ENCODE measurements around the gene VMAC.

DNA sequence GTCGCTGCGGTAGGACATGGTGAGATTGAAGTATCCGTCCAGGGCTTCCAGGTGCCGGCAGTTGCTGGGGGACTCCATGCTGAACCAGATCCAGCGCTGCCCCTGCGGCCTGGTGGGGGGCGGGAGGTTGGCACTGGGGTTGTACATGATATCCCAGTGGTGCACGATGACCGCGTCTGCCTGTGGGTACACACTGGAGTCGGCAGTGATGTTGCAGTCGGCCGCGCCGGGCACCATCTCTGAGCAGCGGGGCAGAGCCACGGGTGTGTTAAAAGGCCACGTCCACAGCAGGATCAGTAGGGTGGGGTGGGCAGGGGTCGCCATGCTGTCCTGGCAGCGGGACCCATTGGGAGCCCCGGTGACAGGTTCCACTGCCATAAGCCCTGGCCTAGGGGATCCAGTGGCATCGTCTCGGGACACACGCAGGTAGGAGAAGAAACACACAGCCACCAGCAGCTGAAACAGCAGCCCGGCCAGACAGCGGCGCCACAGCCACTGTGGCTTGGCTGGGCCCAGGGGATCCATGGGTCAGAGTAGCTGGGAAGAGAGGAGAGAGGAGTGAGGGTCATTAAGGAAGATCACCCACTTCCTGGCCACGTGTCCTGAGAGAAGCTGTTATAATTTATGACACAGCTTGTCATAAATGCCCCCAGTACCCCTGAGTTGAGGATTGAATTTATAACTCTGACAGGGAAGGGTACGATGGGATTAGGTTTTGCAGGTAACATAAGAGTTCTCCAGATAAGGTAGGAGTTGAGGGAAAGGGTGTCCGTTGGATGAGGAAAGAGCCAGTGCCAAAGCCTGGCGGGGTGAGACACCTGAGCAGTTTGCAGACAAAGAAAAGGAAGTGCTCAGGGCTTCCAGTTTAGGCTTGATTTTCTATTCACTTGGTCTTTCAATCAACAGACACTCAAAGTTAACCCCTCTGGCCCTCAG, 37.2 kb upstream of the VMAC start:
- TF ChIP-seq CTCF (IDR thresholded peaks at IDR 0.05; ENCODE audit: extremely low read depth in 1 of 2, insufficient read depth in 1 of 2, low read depth in 1 of 2, low read length in 2 of 2), result no peak
- TF ChIP-seq JUN (IDR thresholded peaks at IDR 0.05; ENCODE audit: borderline replicate concordance, insufficient read depth, insufficient read length, low read depth), result no peak
